ENCODE results near the gene NRG4. TPM values are rescaled to one million over a fixed set of nuclear protein-coding genes. Genes with fewer than 3 reads are reported as not detected.
"Not testable (repeated sequence)": the region's sequence is repeated elsewhere in the genome, so short reads cannot be mapped to it uniquely, and the experiment has no call there.

NRG4 gene
- total and polyA plus RNA-seq, 2 of the 8 experiments (the other 6 are each of a cell fraction or from before 2014, with no cell fraction given), result 0.24 TPM; not detected in 1

- TF ChIP-seq E2F6 (IDR thresholded peaks at IDR 0.05) (no peak), CEBPB (IDR thresholded peaks at IDR 0.05; ENCODE audit: low read depth, low read length) (no peak), RBBP5 (IDR thresholded peaks at IDR 0.05; ENCODE audit: borderline replicate concordance, low read depth, low read length) (no peak), SP4 (IDR thresholded peaks at IDR 0.05; ENCODE audit: low read length) (no peak)
Observed at GRCh38 chr15:76024021-76024768, 12.0 kb upstream of the NRG4 start (continued).

GRCh38 chr15:76013470-76013869 lies 1.2 kb upstream of the NRG4 start:
- 86% methylated on average over 4 of the region's 4 CpGs; no CpG with 5 or more reads in 1 of the 2 experiments for WGBS, 2 experiments (ENCODE audit: extremely low coverage in 1 of 2, insufficient coverage in 1 of 2, insufficient read length in 1 of 2, insufficient replicate concordance in 2 of 2, low coverage in 1 of 2, low lambda C conversion rate in 2 of 2, missing lambda C conversion rate in 1 of 2)
- H3K4me2 ChIP-seq (ENCODE audit: insufficient read depth in 1 of 2, low read depth in 2 of 2, low read length in 2 of 2); H4K5ac ChIP-seq (ENCODE audit: insufficient read length, low read depth, low read length); DNase-seq (ENCODE audit: low read depth in 1 of 2, low spot score in 2 of 2); H4K8ac ChIP-seq (ENCODE audit: extremely low read depth, insufficient read depth, low read length); H2BK20ac ChIP-seq (ENCODE audit: low read length); FAIRE-seq; H3K56ac ChIP-seq (replicated peaks; ENCODE audit: insufficient read length, low read depth, low read length); H3K27me3 ChIP-seq (replicated peaks in 1 of 4; ENCODE audit: control insufficient read depth in 3 of 4, extremely low read depth in 1 of 4, insufficient read depth in 3 of 4, low read length in 3 of 4); H2AFZ ChIP-seq (ENCODE audit: low read length); H2BK5ac ChIP-seq (ENCODE audit: low read depth, low read length); H3K14ac ChIP-seq (ENCODE audit: insufficient read length); H3K4me3 ChIP-seq (ENCODE audit: extremely low read depth in 1 of 4, insufficient read depth in 2 of 4, low read depth in 3 of 4, low read length in 4 of 4); H3K4me1 ChIP-seq (replicated peaks in 1 of 4; ENCODE audit: control insufficient read depth in 3 of 4, insufficient read depth in 4 of 4, low read length in 3 of 4); H3K4ac ChIP-seq (replicated peaks; ENCODE audit: insufficient read length, low read depth, low read length); H3K18ac ChIP-seq (ENCODE audit: extremely low read depth, low read length); H3K27ac ChIP-seq (ENCODE audit: low read depth, low read length); H3K9me3 ChIP-seq (ENCODE audit: insufficient read depth in 2 of 2, low read depth in 1 of 2, low read length in 1 of 2); CTCF ChIA-PET (ENCODE audit: partially characterized antibody); H3K36me3 ChIP-seq (ENCODE audit: control insufficient read depth in 2 of 4, insufficient read depth in 4 of 4, low read length in 3 of 4); H3K23me2 ChIP-seq (ENCODE audit: low read depth, low read length); H3K23ac ChIP-seq (ENCODE audit: insufficient read length); H3K9ac ChIP-seq (replicated peaks in 1 of 4; ENCODE audit: extremely low read depth in 1 of 4, low read depth in 3 of 4, low read length in 3 of 4); H2BK120ac ChIP-seq (replicated peaks; ENCODE audit: low read depth, low read length); H3K79me1 ChIP-seq (ENCODE audit: low read depth, low read length); H2BK15ac ChIP-seq (ENCODE audit: low read length); H2BK12ac ChIP-seq (ENCODE audit: low read depth, low read length); H3K79me2 ChIP-seq (ENCODE audit: control insufficient read depth in 1 of 2, insufficient read depth in 2 of 2, low read length in 2 of 2); H4K20me1 ChIP-seq (replicated peaks in 1 of 2; ENCODE audit: control insufficient read depth in 1 of 2, insufficient read depth in 2 of 2, low read length in 2 of 2); H4K91ac ChIP-seq (replicated peaks; ENCODE audit: insufficient read length, low read length); H2AK5ac ChIP-seq (ENCODE audit: low read depth, low read length): not testable (repeated sequence)
- POLR2A ChIA-PET (ENCODE audit: partially characterized antibody), result interaction anchor here (1.3 kb wide), 1 partner anchor 14 kb away, joined by 4 read pairs; no protein-coding TSS in a partner anchor
